GM12891 (cell line): ENCODE results near the gene GHRL.

Experiments
- POLR2A ChIP-seq: IDR thresholded peaks from 2 replicates; pipeline ENCODE4 v1.6.1; 2011; ENCODE audit warnings: low read depth, low read length, control low read depth
- POLR2AphosphoS5 ChIP-seq: IDR thresholded peaks from 2 replicates; pipeline ENCODE4 v1.6.1; 2011; ENCODE audit warnings: low read depth, low read length, control low read depth
- TAF1 ChIP-seq: IDR thresholded peaks from 2 replicates; pipeline ENCODE4 v1.6.1; 2011; ENCODE audit warnings: low read depth, low read length, control low read depth

DNA sequence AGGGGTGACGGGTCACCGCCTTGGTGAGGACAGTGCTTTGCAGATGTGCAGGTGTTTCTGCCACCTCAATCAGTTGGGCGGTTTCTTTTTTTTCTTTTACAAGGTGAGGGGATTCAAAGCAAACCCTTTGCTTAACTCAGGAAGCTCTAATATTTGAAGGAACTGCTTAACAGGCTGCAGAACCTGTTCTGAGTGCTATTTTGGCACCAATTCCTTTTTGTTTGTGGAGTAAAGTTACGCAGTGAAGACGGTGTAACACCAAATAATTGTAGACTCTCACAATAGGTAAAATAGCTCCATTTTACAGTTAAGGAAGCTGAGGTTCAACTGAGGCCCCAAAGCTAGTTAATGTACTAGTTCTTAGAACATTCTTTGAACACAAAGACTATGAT lies 6.6 kb downstream of the GHRL start:
- TF ChIP-seq POLR2A (no peak), POLR2AphosphoS5 (no peak), TAF1 (no peak)
